Neural crest cell (in vitro differentiated cells): ENCODE measurements around the gene PRKG1. TPM values are rescaled to one million over a fixed set of nuclear protein-coding genes. Genes with fewer than 3 reads are reported as not detected.

ENCODE experiments used
- DNase-seq: peaks from one replicate; pipeline ENCODE4 v3.0.0; 2021; ENCODE audit warnings: low read depth, mixed read lengths, low spot score
- H3K27ac Mint-ChIP-seq: one replicate; pipeline ENCODE4 v1.8.0; 2021; ENCODE audit warnings: mild to moderate bottlenecking, mixed read lengths; ENCODE audit not compliant: unreplicated experiment
- H3K27me3 Mint-ChIP-seq: 2 replicates; pipeline ENCODE4 v1.8.0; 2021; ENCODE audit warnings: low read depth, mild to moderate bottlenecking, mixed read lengths
- H3K36me3 Mint-ChIP-seq: 2 replicates; pipeline ENCODE4 v1.8.0; 2021; ENCODE audit warnings: low read depth, mild to moderate bottlenecking, mixed read lengths
- H3K4me1 Mint-ChIP-seq: 2 replicates; pipeline ENCODE4 v1.8.0; 2021; ENCODE audit warnings: mixed read lengths
- H3K4me3 Mint-ChIP-seq: one replicate; pipeline ENCODE4 v1.8.0; 2021; ENCODE audit warnings: mild to moderate bottlenecking, mixed read lengths
- H3K9me3 Mint-ChIP-seq: 2 replicates; pipeline ENCODE4 v1.8.0; 2021; ENCODE audit warnings: mixed read lengths
- total RNA-seq: library from RNA; stranded (reverse); gene quantifications from 2 replicates; pipeline ENCODE4 v1.2.1, GENCODE V29; 2021
- TF ChIP-seq, protein P1 (sequence below): fragments of 200-600 bp; sonication (generic); conservative IDR thresholded peaks from 2 replicates; pipeline ENCODE4 v1.5.0; 2021; ENCODE audit warnings: antibody characterized with exemption, mild to moderate bottlenecking

Gene PRKG1
- total RNA-seq, 1 donor from 2014 or later: 4.4 TPM

DNA sequence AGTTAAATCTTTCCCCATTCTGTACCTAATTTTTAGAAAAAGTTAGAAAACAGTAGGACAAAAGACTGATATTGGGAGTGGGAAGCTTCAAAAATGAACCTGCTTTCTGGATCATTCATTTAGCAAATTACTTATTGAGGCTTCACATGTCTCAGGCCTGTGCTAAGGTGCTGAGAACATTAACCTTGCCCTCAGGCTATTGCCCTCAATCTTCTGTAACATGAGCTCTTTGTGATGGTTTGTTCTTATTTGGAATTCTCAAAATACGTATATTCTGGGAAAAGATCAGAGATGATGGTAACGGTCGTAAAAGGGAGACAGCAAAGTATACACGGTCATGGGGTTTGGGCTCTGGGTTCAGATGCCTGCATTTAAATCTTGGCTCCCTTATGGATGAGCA is 39.5 kb upstream of the PRKG1 start:
- H3K9me3 Mint-ChIP-seq: no peaks in the 10 kb centered on the region
- no peaks in the 10 kb centered on the region for H3K36me3 Mint-ChIP-seq
- no peak overlapping the region for H3K27ac Mint-ChIP-seq
- DNase-seq: no peak
- H3K4me3 Mint-ChIP-seq: no peak overlapping the region
- H3K4me1 Mint-ChIP-seq: peaks cover 5% of the 10 kb centered on the region
- TF ChIP-seq, protein P1, sequence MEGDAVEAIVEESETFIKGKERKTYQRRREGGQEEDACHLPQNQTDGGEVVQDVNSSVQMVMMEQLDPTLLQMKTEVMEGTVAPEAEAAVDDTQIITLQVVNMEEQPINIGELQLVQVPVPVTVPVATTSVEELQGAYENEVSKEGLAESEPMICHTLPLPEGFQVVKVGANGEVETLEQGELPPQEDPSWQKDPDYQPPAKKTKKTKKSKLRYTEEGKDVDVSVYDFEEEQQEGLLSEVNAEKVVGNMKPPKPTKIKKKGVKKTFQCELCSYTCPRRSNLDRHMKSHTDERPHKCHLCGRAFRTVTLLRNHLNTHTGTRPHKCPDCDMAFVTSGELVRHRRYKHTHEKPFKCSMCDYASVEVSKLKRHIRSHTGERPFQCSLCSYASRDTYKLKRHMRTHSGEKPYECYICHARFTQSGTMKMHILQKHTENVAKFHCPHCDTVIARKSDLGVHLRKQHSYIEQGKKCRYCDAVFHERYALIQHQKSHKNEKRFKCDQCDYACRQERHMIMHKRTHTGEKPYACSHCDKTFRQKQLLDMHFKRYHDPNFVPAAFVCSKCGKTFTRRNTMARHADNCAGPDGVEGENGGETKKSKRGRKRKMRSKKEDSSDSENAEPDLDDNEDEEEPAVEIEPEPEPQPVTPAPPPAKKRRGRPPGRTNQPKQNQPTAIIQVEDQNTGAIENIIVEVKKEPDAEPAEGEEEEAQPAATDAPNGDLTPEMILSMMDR: no peak
- H3K27me3 Mint-ChIP-seq: no peaks in the 10 kb centered on the region

- Mint-ChIP-seq H3K4me3 (no peak overlapping the region), H3K4me1 (peaks cover 5% of the 10 kb centered on the region), H3K9me3 (no peaks in the 10 kb centered on the region), H3K36me3 (no peaks in the 10 kb centered on the region), H3K27ac (no peak overlapping the region), H3K27me3 (no peaks in the 10 kb centered on the region)
- DNase-seq: no peak
- TF ChIP-seq, protein P1: no peak
Measured at GRCh38 chr10:51035344-51035743, 38.9 kb upstream of the PRKG1 start.

GRCh38 chr10:51045871-51046270 is 28.4 kb upstream of the PRKG1 start:
- TF ChIP-seq, protein P1: no peak
- DNase-seq: no peak
- Mint-ChIP-seq H3K4me1 (no peaks in the 10 kb centered on the region), H3K9me3 (no peaks in the 10 kb centered on the region), H3K27ac (no peak overlapping the region), H3K4me3 (no peak overlapping the region), H3K36me3 (no peaks in the 10 kb centered on the region), H3K27me3 (no peaks in the 10 kb centered on the region)

DNA sequence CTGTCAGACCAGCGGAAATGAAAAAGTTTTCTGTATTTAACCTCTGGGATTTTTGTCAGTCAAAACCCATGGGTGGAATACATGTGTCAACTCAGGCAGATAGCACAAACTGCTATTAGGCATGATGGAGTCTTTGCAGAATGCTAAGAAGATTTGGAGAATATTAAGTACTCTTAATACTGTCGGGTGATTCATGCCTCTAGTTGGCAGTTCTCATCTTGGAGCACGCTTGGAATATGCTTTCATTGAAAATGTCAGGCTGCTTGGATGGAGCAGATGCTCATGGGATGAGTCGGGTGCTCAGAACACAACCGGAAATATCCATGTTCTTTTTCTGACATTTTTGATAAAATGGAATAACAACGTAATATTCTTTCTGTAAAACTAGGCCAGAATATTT is 27.6 kb upstream of the PRKG1 start:
- Mint-ChIP-seq H3K36me3 (no peaks in the 10 kb centered on the region), H3K4me1 (no peaks in the 10 kb centered on the region), H3K27ac (no peak overlapping the region), H3K4me3 (no peak overlapping the region), H3K9me3 (no peaks in the 10 kb centered on the region), H3K27me3 (no peaks in the 10 kb centered on the region)
- DNase-seq: no peak
- TF ChIP-seq, protein P1: no peak

GRCh38 chr10:51047857-51048256 is 26.4 kb upstream of the PRKG1 start:
- no peak for DNase-seq
- TF ChIP-seq, protein P1: no peak
- Mint-ChIP-seq H3K4me1 (no peaks in the 10 kb centered on the region), H3K27me3 (no peaks in the 10 kb centered on the region), H3K4me3 (no peak overlapping the region), H3K27ac (no peak overlapping the region), H3K9me3 (no peaks in the 10 kb centered on the region), H3K36me3 (no peaks in the 10 kb centered on the region)

DNA sequence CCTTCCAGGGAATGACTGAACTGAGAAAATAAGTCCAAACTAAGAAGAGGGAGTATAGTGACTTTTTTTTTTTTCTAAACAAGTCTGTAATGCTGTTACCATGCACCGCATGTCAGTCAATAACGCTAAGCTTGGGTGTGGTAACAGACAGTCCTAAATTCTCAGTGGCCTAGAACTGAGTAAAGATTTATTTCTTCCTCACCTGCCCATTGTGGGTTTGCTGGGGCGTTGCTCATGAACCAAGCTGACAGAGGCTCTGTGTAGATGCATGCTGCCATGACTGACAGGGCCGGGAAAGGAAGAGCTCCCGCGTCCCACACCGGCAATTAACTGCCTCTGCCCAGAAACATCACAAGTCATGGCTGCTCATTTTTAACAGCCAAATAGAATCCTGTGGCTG is 25.5 kb upstream of the PRKG1 start:
- Mint-ChIP-seq H3K36me3 (no peaks in the 10 kb centered on the region), H3K4me3 (no peak overlapping the region), H3K27ac (no peak overlapping the region), H3K9me3 (no peaks in the 10 kb centered on the region), H3K4me1 (no peaks in the 10 kb centered on the region), H3K27me3 (no peaks in the 10 kb centered on the region)
- TF ChIP-seq, protein P1: no peak
- DNase-seq: no peak
